ENCODE results near the gene CALCOCO1.

DNA sequence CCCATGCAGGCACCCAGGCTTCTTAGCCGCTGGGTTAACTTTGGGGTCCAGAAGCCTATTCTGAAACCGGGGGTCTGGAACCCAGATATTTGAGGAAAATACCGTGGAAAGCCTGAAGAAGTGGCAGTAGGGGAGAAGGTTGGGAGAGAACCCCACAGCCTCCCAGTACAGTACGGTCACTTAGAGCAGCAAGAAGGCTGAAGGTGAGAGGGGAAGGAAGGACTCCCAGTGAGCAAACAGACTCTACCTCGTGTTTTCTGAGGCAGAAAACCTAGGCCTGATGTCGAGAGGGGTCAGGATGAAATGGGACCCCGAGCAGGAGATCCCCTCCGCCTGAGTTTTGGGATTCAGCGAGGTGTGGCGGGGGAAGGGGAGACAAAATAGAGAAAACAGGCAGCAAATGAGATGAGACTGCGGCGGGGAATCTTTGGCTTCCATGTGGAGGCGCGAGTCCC is 10.7 kb upstream of the CALCOCO1 start:
- no peak for TF ChIP-seq CTCF (IDR thresholded peaks at IDR 0.05)
- no peak for TF ChIP-seq POLR2A (IDR thresholded peaks at IDR 0.05)
